HG02870 (cell line): ENCODE results near the gene GNB1.

Source experiments
- ATAC-seq: cut with Tn5 transposase; IDR thresholded peaks from one replicate; pipeline ENCODE4 v1.9.1; 2021; ENCODE audit warnings: mild to moderate bottlenecking, moderate library complexity; ENCODE audit not compliant: unreplicated experiment

Gene GNB1

GRCh38 chr1:1910651-1911331 is 19.9 kb upstream of the GNB1 start:
- ATAC-seq, result no peak

- ATAC-seq, result no peak
Observed at GRCh38 chr1:1910033-1910465, 19.2 kb upstream of the GNB1 start.

- no peak for ATAC-seq
Observed at GRCh38 chr1:1908506-1908791, 17.6 kb upstream of the GNB1 start.

GRCh38 chr1:1907098-1907736 is 16.3 kb upstream of the GNB1 start:
- no peak for ATAC-seq

GRCh38 chr1:1906185-1907097 is 15.6 kb upstream of the GNB1 start:
- ATAC-seq, result no peak

GRCh38 chr1:1903224-1903623 is 12.3 kb upstream of the GNB1 start:
- ATAC-seq, result no peak

- ATAC-seq, result no peak
Observed at GRCh38 chr1:1901641-1902294, 10.9 kb upstream of the GNB1 start.

GRCh38 chr1:1900883-1901640 is 10.2 kb upstream of the GNB1 start:
- no peak for ATAC-seq

- no peak for ATAC-seq
Observed at GRCh38 chr1:1899967-1900327, 9.1 kb upstream of the GNB1 start.

GRCh38 chr1:1899266-1899966 is 8.5 kb upstream of the GNB1 start:
- ATAC-seq, result no peak

GRCh38 chr1:1898246-1898933 is 7.5 kb upstream of the GNB1 start:
- ATAC-seq, result no peak

GRCh38 chr1:1895456-1896336 is 4.8 kb upstream of the GNB1 start:
- no peak for ATAC-seq

GRCh38 chr1:1895060-1895418 is 4.2 kb upstream of the GNB1 start:
- ATAC-seq, result no peak

GRCh38 chr1:1894354-1895059 is 3.6 kb upstream of the GNB1 start:
- ATAC-seq, result no peak

GRCh38 chr1:1893997-1894353 is 3.1 kb upstream of the GNB1 start:
- ATAC-seq, result no peak

- ATAC-seq, result no peak
Observed at GRCh38 chr1:1893291-1893985, 2.6 kb upstream of the GNB1 start.

GRCh38 chr1:1892763-1893120 is 1.9 kb upstream of the GNB1 start:
- ATAC-seq, result no peak
